Measurements from ENCODE around the gene PROZ. TPM values are rescaled to one million over a fixed set of nuclear protein-coding genes. Genes with fewer than 3 reads are reported as not detected.
A peak's percentile ranks its signal among the peaks of the same experiment; 100 is the strongest.

Gene PROZ
- total RNA-seq, 1 donor from 2014 or later: not detected

- DNase-seq (ENCODE audit: low read depth): no peak
- H3K4me3 ChIP-seq (ENCODE audit: low read depth, low read length): no peak overlapping the region
- H3K36me3 ChIP-seq (ENCODE audit: control insufficient read depth, insufficient read depth, low read length): no peaks in the 10 kb centered on the region
Measured at GRCh38 chr13:113123226-113124201, 34.9 kb upstream of the PROZ start.

GRCh38 chr13:113124211-113124970 is 34.1 kb upstream of the PROZ start:
- Histone ChIP-seq H3K4me3 (ENCODE audit: low read depth, low read length) (no peak overlapping the region), H3K36me3 (ENCODE audit: control insufficient read depth, insufficient read depth, low read length) (no peaks in the 10 kb centered on the region), H3K27me3 (ENCODE audit: control insufficient read depth, insufficient read depth, low read length) (no peaks in the 10 kb centered on the region)
- TF ChIP-seq CTCF (IDR thresholded peaks at IDR 0.05; ENCODE audit: insufficient read depth, low read length, severe bottlenecking): no peak
- DNase-seq (ENCODE audit: low read depth) (no peak), FAIRE-seq (no peak)

More at GRCh38 chr13:113123226-113124201, 34.9 kb upstream of the PROZ start:
- no peak for FAIRE-seq
- peak; percentile 6 for TF ChIP-seq CTCF (IDR thresholded peaks at IDR 0.05; ENCODE audit: insufficient read depth, low read length, severe bottlenecking)
- no peaks in the 10 kb centered on the region for H3K27me3 ChIP-seq (ENCODE audit: control insufficient read depth, insufficient read depth, low read length)

- Histone ChIP-seq H3K36me3 (ENCODE audit: control insufficient read depth, insufficient read depth, low read length) (no peaks in the 10 kb centered on the region), H3K4me3 (ENCODE audit: low read depth, low read length) (no peak overlapping the region), H3K27me3 (ENCODE audit: control insufficient read depth, insufficient read depth, low read length) (no peaks in the 10 kb centered on the region)
- DNase-seq (ENCODE audit: low read depth): no peak
- FAIRE-seq: no peak
- TF ChIP-seq CTCF (IDR thresholded peaks at IDR 0.05; ENCODE audit: insufficient read depth, low read length, severe bottlenecking): no peak
Measured at GRCh38 chr13:113125506-113126264, 32.8 kb upstream of the PROZ start.

- FAIRE-seq (peak; percentile 66), DNase-seq (ENCODE audit: low read depth) (no peak)
- no peak for TF ChIP-seq CTCF (IDR thresholded peaks at IDR 0.05; ENCODE audit: insufficient read depth, low read length, severe bottlenecking)
- H3K27me3 ChIP-seq (ENCODE audit: control insufficient read depth, insufficient read depth, low read length): peaks cover under 1% of the 10 kb centered on the region
- H3K4me3 ChIP-seq (ENCODE audit: low read depth, low read length): no peak overlapping the region
- H3K36me3 ChIP-seq (ENCODE audit: control insufficient read depth, insufficient read depth, low read length): no peaks in the 10 kb centered on the region
Measured at GRCh38 chr13:113126265-113127150, 31.9 kb upstream of the PROZ start.

GRCh38 chr13:113129480-113129879 is 29.0 kb upstream of the PROZ start:
- H3K4me3 ChIP-seq (ENCODE audit: low read depth, low read length): no peak overlapping the region
- H3K36me3 ChIP-seq (ENCODE audit: control insufficient read depth, insufficient read depth, low read length): no peaks in the 10 kb centered on the region
- TF ChIP-seq CTCF (IDR thresholded peaks at IDR 0.05; ENCODE audit: insufficient read depth, low read length, severe bottlenecking): no peak
- FAIRE-seq: no peak
- peaks cover 2% of the 10 kb centered on the region for H3K27me3 ChIP-seq (ENCODE audit: control insufficient read depth, insufficient read depth, low read length)
- no peak for DNase-seq (ENCODE audit: low read depth)

All from bronchial epithelial cell (primary cell).